GM12878 (cell line): ENCODE measurements around the gene WNK2. TPM values are rescaled to one million over a fixed set of nuclear protein-coding genes. Genes with fewer than 3 reads are reported as not detected.

Experiments
- ATAC-seq: fragments of 200-7000 bp; cut with Tn5 transposase; 3 replicates; pipeline ENCODE4 v1.9.1; 2020; ENCODE audit warnings: mild to moderate bottlenecking, moderate library complexity
- BruUV-seq: library from RNA; stranded (reverse); fragments of 400-500 nt; replicated peaks from 2 replicates; lab custom pipeline; 2021; lab: Mats Ljungman, UMichigan
- CTCF ChIA-PET: fragments of 300-600 bp; sonication (Branson Sonifier 250); formaldehyde crosslinking; extraction: SDS; loops from one replicate; lab custom pipeline; 2021; ENCODE audit warnings: inconsistent platforms; lab: Yijun Ruan, JAX
- POLR2A ChIA-PET: fragments of 350-600 bp; formaldehyde crosslinking; extraction: SDS; loops from one replicate; lab custom pipeline; 2021; ENCODE audit warnings: inconsistent platforms; lab: Charles Lee
- RAD21 ChIA-PET: fragments of 300-600 bp; sonication (Branson Sonifier 250); formaldehyde crosslinking; loops from one replicate; lab custom pipeline; 2023; ENCODE audit warnings: antibody characterized with exemption; ENCODE audit not compliant: unreplicated experiment; lab: Charles Lee
- SMC1A ChIA-PET: fragments of 300-600 bp; sonication (Branson Sonifier 250); formaldehyde crosslinking; loops from one replicate; lab custom pipeline; 2023; ENCODE audit not compliant: unreplicated experiment, uncharacterized antibody; lab: Charles Lee
- DNase-seq: peaks from one replicate; pipeline ENCODE4 v3.0.0-alpha.2; 2011; ENCODE audit warnings: low read depth, low spot score
- FAIRE-seq: peaks from 3 replicates; lab custom pipeline; 2011; peaks lifted over from hg19 to GRCh38; lab: Jason Lieb, UNC
- H2AFZ ChIP-seq: 2 replicates; pipeline ENCODE4 v1.6.0; 2011; ENCODE audit warnings: low read depth, low read length, control low read depth; ENCODE audit not compliant: control insufficient read depth
- H3K27ac ChIP-seq: 2 replicates; pipeline ENCODE4 v1.5.1; 2011; ENCODE audit warnings: control low read depth; ENCODE audit not compliant: control insufficient read depth, insufficient read depth
- H3K27me3 ChIP-seq, 2 experiments: replicated peaks in 1 of 2; 2 replicates each; pipeline versions ENCODE4 v1.6.0 to v1.6.1; 2011; ENCODE audit warnings: low read length in 1 of 2; ENCODE audit not compliant: control insufficient read depth in 2 of 2, insufficient read depth in 2 of 2
- H3K36me3 ChIP-seq, 2 experiments: 2 replicates each; pipeline ENCODE4 v1.5.1; 2011; ENCODE audit warnings: low read length in 1 of 2; ENCODE audit not compliant: control insufficient read depth in 2 of 2, insufficient read depth in 2 of 2
- H3K4me1 ChIP-seq: 2 replicates; pipeline ENCODE4 v1.6.1; 2011; ENCODE audit warnings: mild to moderate bottlenecking, low read length, moderate library complexity, mixed read lengths; ENCODE audit not compliant: control insufficient read depth, insufficient read depth
- H3K4me2 ChIP-seq: 2 replicates; pipeline ENCODE4 v1.6.0; 2011; ENCODE audit warnings: control low read depth; ENCODE audit not compliant: control insufficient read depth, insufficient read depth
- H3K4me3 ChIP-seq: fragments of 200-600 bp; sonication (generic); 2 replicates; pipeline ENCODE4 v1.5.1; 2016
- H3K79me2 ChIP-seq: 2 replicates; pipeline ENCODE4 v1.6.0; 2011; ENCODE audit warnings: low read length; ENCODE audit not compliant: control insufficient read depth, insufficient read depth
- H3K9ac ChIP-seq: 2 replicates; pipeline ENCODE4 v1.8.0; 2011; ENCODE audit warnings: low read length, control low read depth, mixed read lengths; ENCODE audit not compliant: control insufficient read depth, insufficient read depth
- H3K9me3 ChIP-seq: replicated peaks from 3 replicates; pipeline ENCODE4 v1.5.1; 2011; ENCODE audit warnings: mild to moderate bottlenecking, low read length; ENCODE audit not compliant: control insufficient read depth, insufficient read depth
- H4K20me1 ChIP-seq: 2 replicates; pipeline ENCODE4 v1.6.0; 2011; ENCODE audit not compliant: control insufficient read depth, insufficient read depth
- CHD1 ChIP-seq: IDR thresholded peaks from 2 replicates; pipeline ENCODE4 v1.6.1; 2012; ENCODE audit warnings: low read depth, low read length, improper control_type of control experiment
- CREM ChIP-seq: IDR thresholded peaks from 2 replicates; pipeline ENCODE4 v1.6.1; 2014; ENCODE audit warnings: antibody characterized with exemption, low read depth
- IKZF2 ChIP-seq, 2 experiments: fragments of 450-650 bp; IDR thresholded peaks; 2 replicates each; pipeline ENCODE4 v1.6.1; 2017; ENCODE audit warnings: mild to moderate bottlenecking in 2 of 2, moderate library complexity in 2 of 2
- JUNB ChIP-seq: IDR thresholded peaks from 2 replicates; pipeline ENCODE4 v1.6.1; 2016; ENCODE audit warnings: antibody characterized with exemption, mild to moderate bottlenecking
- MTA3 ChIP-seq: IDR thresholded peaks from 2 replicates; pipeline ENCODE4 v1.6.1; 2012; ENCODE audit warnings: low read length, inconsistent platforms, borderline replicate concordance
- MYC ChIP-seq: IDR thresholded peaks from 2 replicates; pipeline ENCODE4 v1.6.1; 2011; ENCODE audit warnings: mild to moderate bottlenecking, low read length, moderate library complexity, inconsistent platforms; ENCODE audit not compliant: insufficient read depth, insufficient replicate concordance, insufficient read length, severe bottlenecking
- NFIC ChIP-seq: IDR thresholded peaks from 2 replicates; pipeline ENCODE4 v1.6.1; 2012; ENCODE audit warnings: low read depth, mild to moderate bottlenecking, inconsistent platforms, low read length, moderate library complexity
- NKRF ChIP-seq: fragments of 450-650 bp; conservative IDR thresholded peaks from 2 replicates; pipeline ENCODE4 v1.6.1; 2017; ENCODE audit warnings: mild to moderate bottlenecking, moderate library complexity
- PAX5 ChIP-seq: IDR thresholded peaks from 2 replicates; pipeline ENCODE4 v1.6.1; 2011; ENCODE audit warnings: low read depth, low read length, borderline replicate concordance
- PKNOX1 ChIP-seq: fragments of 450-650 bp; IDR thresholded peaks from 2 replicates; pipeline ENCODE4 v1.6.1; 2016; ENCODE audit warnings: mild to moderate bottlenecking
- POU2F2 ChIP-seq: IDR thresholded peaks from 3 replicates; pipeline ENCODE4 v1.6.1; 2011; ENCODE audit warnings: low read depth, mild to moderate bottlenecking, low read length, borderline replicate concordance
- REST ChIP-seq: IDR thresholded peaks from 2 replicates; pipeline ENCODE4 v1.6.1; 2012; ENCODE audit warnings: mild to moderate bottlenecking, low read depth, low read length
- STAT3 ChIP-seq: IDR thresholded peaks from 2 replicates; pipeline ENCODE4 v1.6.1; 2011; ENCODE audit warnings: low read depth, low read length, improper control_type of control experiment
- TCF7 ChIP-seq: IDR thresholded peaks from 2 replicates; pipeline ENCODE4 v1.6.1; 2014; ENCODE audit warnings: antibody characterized with exemption, borderline replicate concordance
- YY1 ChIP-seq: IDR thresholded peaks from 2 replicates; pipeline ENCODE4 v1.6.1; 2011; ENCODE audit warnings: low read depth, mild to moderate bottlenecking, low read length
- ZBTB33 ChIP-seq: fragments of 450-650 bp; IDR thresholded peaks from 2 replicates; pipeline ENCODE4 v1.6.1; 2017; ENCODE audit warnings: mild to moderate bottlenecking
- ZZZ3 ChIP-seq: IDR thresholded peaks from 2 replicates; pipeline ENCODE4 v1.6.1; 2011; ENCODE audit warnings: low read depth; ENCODE audit not compliant: control insufficient read depth, insufficient read length
- WGBS: methylation state at CpG from one replicate; pipeline ENCODE4 v1.1.6; 2016; ENCODE audit warnings: low lambda C conversion rate; ENCODE audit not compliant: insufficient replicate concordance, insufficient coverage; ENCODE audit errors: missing lambda C conversion rate; 5-methylcytosine and 5-hydroxymethylcytosine counted together
- in situ Hi-C: fragments of 300-500 bp; cut with MboI; formaldehyde crosslinking; loops from 9 replicates; pipeline ENCODE4 v1.14.3; 2018; ENCODE audit warnings: mixed read lengths
- intact Hi-C: fragments of 100-400 bp; cut with micrococcal nuclease; formaldehyde crosslinking; loops from one replicate; pipeline ENCODE4 v1.14.2; 2022; ENCODE audit not compliant: unreplicated experiment
- polyA plus RNA-seq, 11 experiments: library from polyadenylated mRNA; depleted of rRNA in 4 of 11; unstranded in 6 of 11; stranded (reverse) in 5 of 11; fragments of >200 nt; fragmentation: Nextera tagmentation in 4 of 11; fragmentation: Illumina TruSeq in 1 of 11; extraction: Ambion mirVana in 4 of 11; extraction: Trizol in 1 of 11; gene quantifications; 1 replicate in 1 of 11; 2 replicates in 10 of 11; pipeline versions ENCODE4 v1.2.1 to v1.2.3, GENCODE V29; 2011 to 2016; ENCODE audit warnings: inconsistent platforms in 2 of 11, missing spikeins in 2 of 11, low read depth in 1 of 11
- total RNA-seq, 4 experiments: library from RNA; depleted of rRNA in 3 of 4; stranded (reverse); fragments of >200 nt in 3 of 4; fragmentation: Illumina TruSeq in 1 of 4; extraction: Trizol in 1 of 4; gene quantifications; 2 replicates each; pipeline versions ENCODE4 v1.2.1 to v1.2.3, GENCODE V29; 2013 to 2021

The WNK2 gene
- total and polyA plus RNA-seq, 10 of the 15 experiments (the other 5 are each of a cell fraction or from before 2014, with no cell fraction given), result 0.15 TPM; not detected in 9

GRCh38 chr9:93287189-93287552 is 103.2 kb downstream of the WNK2 start:
- Histone ChIP-seq H3K4me2 (no peak overlapping the region), H2AFZ (no peak overlapping the region), H3K4me3 (no peak overlapping the region), H3K79me2 (no peaks in the 10 kb centered on the region), H3K27ac (no peak overlapping the region), H3K36me3 (no peaks in the 10 kb centered on the region), H3K9ac (no peak overlapping the region), H3K27me3 (peaks cover 0 to 4% of the 10 kb centered on the region in 2 experiments; a peak in 3 of 4 replicates), H3K9me3 (no peaks in the 10 kb centered on the region), H3K4me1 (no peaks in the 10 kb centered on the region), H4K20me1 (no peaks in the 10 kb centered on the region)
- in situ Hi-C loops (no loop called here), intact Hi-C loops (no loop called here)
- BruUV-seq, result no TSS peak
- TF ChIP-seq MTA3, result no peak
- no peak for TF ChIP-seq STAT3
- TF ChIP-seq IKZF2 (IDR thresholded peaks at IDR 0.05), result no peak
- no peak for TF ChIP-seq TCF7
- TF ChIP-seq NFIC, result no peak
- TF ChIP-seq PAX5, result no peak
- no peak for TF ChIP-seq POU2F2
- TF ChIP-seq ZBTB33, result no peak
- TF ChIP-seq NKRF, result no peak
- no peak for TF ChIP-seq CHD1
- TF ChIP-seq REST, result no peak
- TF ChIP-seq MYC, result no peak
- no peak for TF ChIP-seq PKNOX1
- no peak for TF ChIP-seq JUNB
- TF ChIP-seq ZZZ3, result no peak
- TF ChIP-seq CREM, result no peak
- no peak for TF ChIP-seq YY1
- FAIRE-seq (no peak), DNase-seq (no peak), ATAC-seq (no peak)
- CTCF ChIA-PET, result no interaction called here
- SMC1A ChIA-PET, result no interaction called here
- RAD21 ChIA-PET, result no interaction called here
- WGBS, result 12% methylated on average over 10 of the region's 10 CpGs
- POLR2A ChIA-PET, result interaction anchor here (0.6 kb wide), 1 partner anchor 270 kb away, joined by 3 read pairs; no protein-coding TSS in a partner anchor
